Uterus (tissue), 4 donors: ENCODE measurements around the gene FGF14. TPM values are rescaled to one million over a fixed set of nuclear protein-coding genes. Genes with fewer than 3 reads are reported as not detected.

Source experiments
- DNase-seq, 2 donors: peaks; one replicate each; pipeline ENCODE4 v3.0.0-alpha.2; 2019 to 2020
- H3K27ac ChIP-seq, 2 donors: fragments of 200-600 bp; sonication (generic); 1 replicate in 1 of 2; 2 replicates in 1 of 2; pipeline ENCODE4 v1.5.1; 2016 to 2018
- H3K27me3 ChIP-seq, 2 donors: fragments of 200-600 bp; sonication (generic); one replicate each; pipeline ENCODE4 v1.5.1; 2018 to 2019; ENCODE audit warnings: control low read depth in 1 of 2
- H3K36me3 ChIP-seq, 2 donors: fragments of 200-600 bp; sonication (generic); one replicate each; pipeline ENCODE4 v1.5.1; 2019; ENCODE audit warnings: control low read depth in 1 of 2
- H3K4me1 ChIP-seq, 2 donors: fragments of 200-600 bp; sonication (generic); one replicate each; pipeline ENCODE4 v1.5.1; 2018 to 2019; ENCODE audit warnings: control low read depth in 1 of 2
- H3K4me3 ChIP-seq, 2 donors: fragments of 200-600 bp; sonication (generic); 1 replicate in 1 of 2; 2 replicates in 1 of 2; pipeline ENCODE4 v1.5.1; 2018 to 2019; ENCODE audit warnings: mild to moderate bottlenecking in 1 of 2
- H3K9me3 ChIP-seq, 2 donors: fragments of 200-600 bp; sonication (generic); one replicate each; pipeline ENCODE4 v1.5.1; 2019; ENCODE audit warnings: control low read depth in 1 of 2
- CTCF ChIP-seq, 4 experiments: fragments of 200-600 bp in 2 of 4; fragments of 450-650 bp in 2 of 4; sonication (generic) in 2 of 4; IDR thresholded peaks; one replicate each; pipeline ENCODE4 v1.5.1; 2016 to 2019; ENCODE audit warnings: antibody characterized with exemption in 4 of 4, mild to moderate bottlenecking in 2 of 4, moderate library complexity in 1 of 4
- POLR2A ChIP-seq, 2 donors: fragments of 450-650 bp; IDR thresholded peaks; one replicate each; pipeline ENCODE4 v1.6.1; 2016; ENCODE audit warnings: antibody characterized with exemption in 2 of 2, mild to moderate bottlenecking in 1 of 2, moderate library complexity in 1 of 2
- intact Hi-C: fragments of 100-400 bp; cut with DNase I; formaldehyde crosslinking; loops from one replicate; pipeline ENCODE4 v1.15.1; 2023; ENCODE audit warnings: low total_unique reads
- total RNA-seq, 4 donors: library from RNA; depleted of rRNA in 3 of 4; stranded (reverse); fragments of >200 nt in 3 of 4; gene quantifications; one replicate each; pipeline versions ENCODE4 v1.1.0 to v1.2.4, GENCODE V29; 2014 to 2023
- donor health status: DM: yes; HTN: yes; CAD: no.

Gene FGF14
- total RNA-seq, 4 donors from 2014 or later = under 0.01 to 0.98 (median 0.62) TPM; not detected in 1

- H3K27ac ChIP-seq = no peak overlapping the region
These were observed 424.4 kb downstream of the FGF14 start for GRCh38 chr13:101977475-101977874.

DNA sequence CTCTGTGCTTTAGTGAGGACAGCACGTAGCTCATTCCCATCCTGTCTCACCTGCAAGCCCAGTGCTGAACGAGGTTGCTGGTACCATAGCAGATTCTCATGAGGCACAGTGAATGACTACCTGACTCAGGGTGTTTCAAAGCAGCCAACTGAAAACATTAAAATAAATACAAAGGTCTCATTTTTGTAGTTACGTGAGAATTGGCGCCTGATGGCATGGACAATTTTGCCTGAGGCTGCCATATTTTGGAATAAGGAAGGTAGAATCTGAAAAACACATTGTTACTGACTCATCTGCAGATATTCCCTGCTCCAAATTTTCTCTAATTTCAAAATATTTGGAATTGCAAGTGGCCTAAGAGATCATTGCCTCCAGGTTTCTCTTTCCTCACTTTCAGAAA is 429.7 kb downstream of the FGF14 start:
- Histone ChIP-seq H3K27ac (no peak overlapping the region), H3K27me3 (no peaks in the 10 kb centered on the region), H3K4me3 (no peak overlapping the region), H3K4me1 (no peaks in the 10 kb centered on the region), H3K9me3 (no peaks in the 10 kb centered on the region), H3K36me3 (no peaks in the 10 kb centered on the region)
- TF ChIP-seq POLR2A (IDR thresholded peaks at IDR 0.05) (no peak), CTCF (IDR thresholded peaks at IDR 0.05) (no peak)
- intact Hi-C loops = no loop called here
- no peak for DNase-seq

More at GRCh38 chr13:101977475-101977874, 424.4 kb downstream of the FGF14 start:
- Histone ChIP-seq H3K4me1 (no peaks in the 10 kb centered on the region), H3K27me3 (no peaks in the 10 kb centered on the region), H3K9me3 (no peaks in the 10 kb centered on the region), H3K4me3 (no peak overlapping the region), H3K36me3 (no peaks in the 10 kb centered on the region)
- intact Hi-C loops = no loop called here
- DNase-seq = no peak
- no peak for TF ChIP-seq CTCF (IDR thresholded peaks at IDR 0.05)
- no peak for TF ChIP-seq POLR2A (IDR thresholded peaks at IDR 0.05)

DNA sequence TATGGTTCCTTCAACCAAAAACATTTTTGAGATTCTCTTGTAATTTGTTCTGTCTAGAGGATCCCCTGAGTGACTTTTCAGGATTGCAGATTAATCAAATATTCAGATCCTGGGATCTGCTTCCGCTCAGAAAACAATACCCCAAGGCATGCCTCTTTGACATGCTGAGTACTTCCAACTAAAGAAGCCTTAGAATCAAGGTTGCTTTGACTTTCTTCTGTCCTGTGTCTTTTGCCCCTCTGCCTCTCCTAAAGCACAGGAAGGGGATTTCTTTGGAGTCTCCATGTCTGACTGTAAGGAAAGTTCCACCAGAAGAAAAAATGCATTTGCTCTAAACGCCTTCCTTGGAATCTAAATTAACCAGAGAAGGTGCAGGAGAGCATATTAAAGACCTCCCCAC is 431.5 kb downstream of the FGF14 start:
- H3K27me3 ChIP-seq = no peaks in the 10 kb centered on the region
- no peaks in the 10 kb centered on the region for H3K4me1 ChIP-seq
- H3K27ac ChIP-seq = no peak overlapping the region
- H3K9me3 ChIP-seq = no peaks in the 10 kb centered on the region
- H3K4me3 ChIP-seq = no peak overlapping the region
- no peaks in the 10 kb centered on the region for H3K36me3 ChIP-seq
- DNase-seq = no peak
- intact Hi-C loops = no loop called here
- TF ChIP-seq CTCF (IDR thresholded peaks at IDR 0.05) (no peak), POLR2A (IDR thresholded peaks at IDR 0.05) (no peak)

GRCh38 chr13:101967781-101968180 is 434.1 kb downstream of the FGF14 start:
- TF ChIP-seq POLR2A (IDR thresholded peaks at IDR 0.05) (no peak), CTCF (IDR thresholded peaks at IDR 0.05) (no peak)
- no peaks in the 10 kb centered on the region for H3K27me3 ChIP-seq
- no peak overlapping the region for H3K4me3 ChIP-seq
- no peak for DNase-seq
- no peaks in the 10 kb centered on the region for H3K9me3 ChIP-seq
- intact Hi-C loops = no loop called here
- H3K4me1 ChIP-seq = no peaks in the 10 kb centered on the region
- H3K27ac ChIP-seq = no peak overlapping the region
- H3K36me3 ChIP-seq = no peaks in the 10 kb centered on the region

GRCh38 chr13:101967216-101967615 is 434.6 kb downstream of the FGF14 start:
- H3K4me3 ChIP-seq = no peak overlapping the region
- no peaks in the 10 kb centered on the region for H3K4me1 ChIP-seq
- no peaks in the 10 kb centered on the region for H3K27me3 ChIP-seq
- DNase-seq = no peak
- no peaks in the 10 kb centered on the region for H3K36me3 ChIP-seq
- intact Hi-C loops = no loop called here
- no peak overlapping the region for H3K27ac ChIP-seq
- no peaks in the 10 kb centered on the region for H3K9me3 ChIP-seq
- TF ChIP-seq CTCF (IDR thresholded peaks at IDR 0.05) (no peak), POLR2A (IDR thresholded peaks at IDR 0.05) (no peak)
